ENCODE data around the gene IQGAP1. TPM values are rescaled to one million over a fixed set of nuclear protein-coding genes. Genes with fewer than 3 reads are reported as not detected.

IQGAP1 gene
- total and polyA plus RNA-seq, 2 of the 13 experiments (the other 11 are each of a cell fraction or from before 2014, with no cell fraction given), result 29.5 to 37.9 TPM

DNA sequence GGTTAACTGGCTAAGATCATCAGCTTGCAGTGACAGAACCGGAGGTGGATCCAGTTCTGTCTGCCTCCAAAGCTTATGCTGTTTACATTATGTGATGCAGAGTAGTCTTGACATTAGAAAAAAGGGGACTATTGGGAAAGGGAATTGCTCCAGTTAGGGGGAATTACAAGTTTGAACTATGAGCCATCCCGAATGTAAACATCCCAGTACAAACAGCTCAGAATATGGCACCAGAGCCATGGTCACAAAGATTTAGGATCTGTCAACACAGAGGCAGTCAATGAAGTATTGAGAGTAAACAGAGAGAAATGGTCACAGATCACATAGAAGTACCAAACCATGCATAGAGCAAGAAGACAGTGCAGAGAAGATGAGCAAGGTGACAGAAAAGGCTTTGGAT, 101.9 kb downstream of the IQGAP1 start (continued):
- TF ChIP-seq, protein P1, sequence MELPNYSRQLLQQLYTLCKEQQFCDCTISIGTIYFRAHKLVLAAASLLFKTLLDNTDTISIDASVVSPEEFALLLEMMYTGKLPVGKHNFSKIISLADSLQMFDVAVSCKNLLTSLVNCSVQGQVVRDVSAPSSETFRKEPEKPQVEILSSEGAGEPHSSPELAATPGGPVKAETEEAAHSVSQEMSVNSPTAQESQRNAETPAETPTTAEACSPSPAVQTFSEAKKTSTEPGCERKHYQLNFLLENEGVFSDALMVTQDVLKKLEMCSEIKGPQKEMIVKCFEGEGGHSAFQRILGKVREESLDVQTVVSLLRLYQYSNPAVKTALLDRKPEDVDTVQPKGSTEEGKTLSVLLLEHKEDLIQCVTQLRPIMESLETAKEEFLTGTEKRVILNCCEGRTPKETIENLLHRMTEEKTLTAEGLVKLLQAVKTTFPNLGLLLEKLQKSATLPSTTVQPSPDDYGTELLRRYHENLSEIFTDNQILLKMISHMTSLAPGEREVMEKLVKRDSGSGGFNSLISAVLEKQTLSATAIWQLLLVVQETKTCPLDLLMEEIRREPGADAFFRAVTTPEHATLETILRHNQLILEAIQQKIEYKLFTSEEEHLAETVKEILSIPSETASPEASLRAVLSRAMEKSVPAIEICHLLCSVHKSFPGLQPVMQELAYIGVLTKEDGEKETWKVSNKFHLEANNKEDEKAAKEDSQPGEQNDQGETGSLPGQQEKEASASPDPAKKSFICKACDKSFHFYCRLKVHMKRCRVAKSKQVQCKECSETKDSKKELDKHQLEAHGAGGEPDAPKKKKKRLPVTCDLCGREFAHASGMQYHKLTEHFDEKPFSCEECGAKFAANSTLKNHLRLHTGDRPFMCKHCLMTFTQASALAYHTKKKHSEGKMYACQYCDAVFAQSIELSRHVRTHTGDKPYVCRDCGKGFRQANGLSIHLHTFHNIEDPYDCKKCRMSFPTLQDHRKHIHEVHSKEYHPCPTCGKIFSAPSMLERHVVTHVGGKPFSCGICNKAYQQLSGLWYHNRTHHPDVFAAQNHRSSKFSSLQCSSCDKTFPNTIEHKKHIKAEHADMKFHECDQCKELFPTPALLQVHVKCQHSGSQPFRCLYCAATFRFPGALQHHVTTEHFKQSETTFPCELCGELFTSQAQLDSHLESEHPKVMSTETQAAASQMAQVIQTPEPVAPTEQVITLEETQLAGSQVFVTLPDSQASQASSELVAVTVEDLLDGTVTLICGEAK (IDR thresholded peaks at IDR 0.05), result no peak
- TF ChIP-seq, protein P1 (CRISPR knock-in tag; IDR thresholded peaks at IDR 0.05), result no peak
- TF ChIP-seq TGIF2 (CRISPR knock-in tag; IDR thresholded peaks at IDR 0.05) (peak; percentile 83; the same call in 1 of the 2 replicates), MED8 (CRISPR knock-in tag; IDR thresholded peaks at IDR 0.05; ENCODE audit: insufficient replicate concordance) (no peak), TBX2 (CRISPR knock-in tag; IDR thresholded peaks at IDR 0.05; ENCODE audit: borderline replicate concordance) (peak; percentile 98), MZF1 (CRISPR knock-in tag; IDR thresholded peaks at IDR 0.05; ENCODE audit: borderline replicate concordance) (peak; percentile 94; the same call in 1 of the 2 replicates)
- TF ChIP-seq, protein P2, sequence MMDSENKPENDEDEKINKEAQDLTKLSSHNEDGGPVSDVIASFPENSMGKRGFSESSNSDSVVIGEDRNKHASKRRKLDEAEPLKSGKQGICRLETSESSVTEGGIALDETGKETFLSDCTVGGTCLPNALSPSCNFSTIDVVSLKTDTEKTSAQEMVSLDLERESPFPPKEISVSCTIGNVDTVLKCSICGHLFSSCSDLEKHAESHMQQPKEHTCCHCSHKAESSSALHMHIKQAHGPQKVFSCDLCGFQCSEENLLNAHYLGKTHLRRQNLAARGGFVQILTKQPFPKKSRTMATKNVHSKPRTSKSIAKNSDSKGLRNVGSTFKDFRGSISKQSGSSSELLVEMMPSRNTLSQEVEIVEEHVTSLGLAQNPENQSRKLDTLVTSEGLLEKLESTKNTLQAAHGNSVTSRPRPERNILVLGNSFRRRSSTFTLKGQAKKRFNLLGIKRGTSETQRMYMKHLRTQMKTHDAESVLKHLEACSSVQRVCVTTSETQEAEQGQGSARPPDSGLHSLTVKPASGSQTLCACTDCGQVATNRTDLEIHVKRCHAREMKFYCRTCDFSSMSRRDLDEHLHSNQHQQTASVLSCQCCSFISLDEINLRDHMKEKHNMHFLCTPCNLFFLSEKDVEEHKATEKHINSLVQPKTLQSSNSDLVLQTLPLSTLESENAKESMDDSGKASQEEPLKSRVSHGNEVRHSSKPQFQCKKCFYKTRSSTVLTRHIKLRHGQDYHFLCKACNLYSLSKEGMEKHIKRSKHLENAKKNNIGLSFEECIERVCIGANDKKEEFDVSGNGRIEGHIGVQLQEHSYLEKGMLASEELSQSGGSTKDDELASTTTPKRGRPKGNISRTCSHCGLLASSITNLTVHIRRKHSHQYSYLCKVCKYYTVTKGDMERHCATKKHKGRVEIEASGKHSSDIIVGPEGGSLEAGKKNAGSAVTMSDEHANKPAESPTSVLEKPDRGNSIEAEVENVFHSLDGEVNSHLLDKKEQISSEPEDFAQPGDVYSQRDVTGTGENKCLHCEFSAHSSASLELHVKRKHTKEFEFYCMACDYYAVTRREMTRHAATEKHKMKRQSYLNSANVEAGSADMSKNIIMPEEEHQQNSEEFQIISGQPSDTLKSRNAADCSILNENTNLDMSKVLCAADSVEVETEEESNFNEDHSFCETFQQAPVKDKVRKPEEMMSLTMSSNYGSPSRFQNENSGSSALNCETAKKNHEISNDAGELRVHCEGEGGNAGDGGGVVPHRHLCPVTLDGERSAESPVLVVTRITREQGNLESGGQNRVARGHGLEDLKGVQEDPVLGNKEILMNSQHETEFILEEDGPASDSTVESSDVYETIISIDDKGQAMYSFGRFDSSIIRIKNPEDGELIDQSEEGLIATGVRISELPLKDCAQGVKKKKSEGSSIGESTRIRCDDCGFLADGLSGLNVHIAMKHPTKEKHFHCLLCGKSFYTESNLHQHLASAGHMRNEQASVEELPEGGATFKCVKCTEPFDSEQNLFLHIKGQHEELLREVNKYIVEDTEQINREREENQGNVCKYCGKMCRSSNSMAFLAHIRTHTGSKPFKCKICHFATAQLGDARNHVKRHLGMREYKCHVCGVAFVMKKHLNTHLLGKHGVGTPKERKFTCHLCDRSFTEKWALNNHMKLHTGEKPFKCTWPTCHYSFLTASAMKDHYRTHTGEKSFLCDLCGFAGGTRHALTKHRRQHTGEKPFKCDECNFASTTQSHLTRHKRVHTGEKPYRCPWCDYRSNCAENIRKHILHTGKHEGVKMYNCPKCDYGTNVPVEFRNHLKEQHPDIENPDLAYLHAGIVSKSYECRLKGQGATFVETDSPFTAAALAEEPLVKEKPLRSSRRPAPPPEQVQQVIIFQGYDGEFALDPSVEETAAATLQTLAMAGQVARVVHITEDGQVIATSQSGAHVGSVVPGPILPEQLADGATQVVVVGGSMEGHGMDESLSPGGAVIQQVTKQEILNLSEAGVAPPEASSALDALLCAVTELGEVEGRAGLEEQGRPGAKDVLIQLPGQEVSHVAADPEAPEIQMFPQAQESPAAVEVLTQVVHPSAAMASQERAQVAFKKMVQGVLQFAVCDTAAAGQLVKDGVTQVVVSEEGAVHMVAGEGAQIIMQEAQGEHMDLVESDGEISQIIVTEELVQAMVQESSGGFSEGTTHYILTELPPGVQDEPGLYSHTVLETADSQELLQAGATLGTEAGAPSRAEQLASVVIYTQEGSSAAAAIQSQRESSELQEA (CRISPR knock-in tag; IDR thresholded peaks at IDR 0.05; ENCODE audit: not compliant biosample characterization), result no peak
- TF ChIP-seq, protein P3, sequence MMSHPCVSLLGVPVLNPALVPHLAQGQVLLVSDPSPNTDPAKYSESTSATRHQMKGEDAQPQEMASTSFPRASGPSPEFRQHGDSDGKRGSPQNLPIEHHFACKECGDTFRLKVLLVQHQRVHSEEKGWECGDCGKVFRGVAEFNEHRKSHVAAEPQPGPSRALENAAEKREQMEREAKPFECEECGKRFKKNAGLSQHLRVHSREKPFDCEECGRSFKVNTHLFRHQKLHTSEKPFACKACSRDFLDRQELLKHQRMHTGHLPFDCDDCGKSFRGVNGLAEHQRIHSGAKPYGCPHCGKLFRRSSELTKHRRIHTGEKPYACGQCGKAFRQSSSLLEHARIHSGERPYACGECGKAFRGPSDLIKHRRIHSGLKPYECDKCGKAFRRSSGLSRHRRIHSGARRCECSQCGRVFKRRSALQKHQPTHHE (CRISPR knock-in tag; IDR thresholded peaks at IDR 0.05; ENCODE audit: borderline replicate concordance), result no peak

All from HepG2 (cell line).